Ectodermal cell (in vitro differentiated cells): Measurements from ENCODE around the gene ADTRP.
"Not testable (repeated sequence)": the region's sequence is repeated elsewhere in the genome, so short reads cannot be mapped to it uniquely, and the experiment has no call there.

Experiments
- H3K27ac ChIP-seq: 2 replicates; pipeline ENCODE4 v1.7.0; 2013; ENCODE audit warnings: mild to moderate bottlenecking, low read depth, low read length; ENCODE audit not compliant: insufficient read depth, poor library complexity, severe bottlenecking
- H3K27me3 ChIP-seq: 2 replicates; pipeline ENCODE4 v1.7.0; 2013; ENCODE audit warnings: mild to moderate bottlenecking, low read length; ENCODE audit not compliant: insufficient read depth, control insufficient read depth, poor library complexity, severe bottlenecking
- H3K36me3 ChIP-seq: one replicate; pipeline ENCODE4 v1.7.0; 2013; ENCODE audit warnings: low read length; ENCODE audit not compliant: control insufficient read depth, insufficient read depth
- H3K4me1 ChIP-seq: one replicate; pipeline ENCODE4 v1.7.0; 2013; ENCODE audit warnings: low read length; ENCODE audit not compliant: control insufficient read depth, insufficient read depth
- H3K4me3 ChIP-seq: 2 replicates; pipeline ENCODE4 v1.7.0; 2013; ENCODE audit warnings: low read depth, low read length, control low read depth; ENCODE audit not compliant: insufficient read depth
- H3K9me3 ChIP-seq: 2 replicates; pipeline ENCODE4 v1.7.0; 2013; ENCODE audit warnings: mild to moderate bottlenecking, low read length, moderate library complexity; ENCODE audit not compliant: control insufficient read depth
- WGBS, 2 experiments: methylation state at CpG; one replicate each; pipeline ENCODE4 v1.1.7; 2013; ENCODE audit warnings: missing lambda C conversion rate in 2 of 2; 5-methylcytosine and 5-hydroxymethylcytosine counted together

Gene ADTRP

GRCh38 chr6:11702500-11703130 is 76.0 kb downstream of the ADTRP start:
- Histone ChIP-seq H3K4me3 (no peak overlapping the region), H3K9me3 (no peaks in the 10 kb centered on the region), H3K27ac (no peak overlapping the region), H3K36me3 (no peaks in the 10 kb centered on the region), H3K4me1 (no peaks in the 10 kb centered on the region), H3K27me3 (no peaks in the 10 kb centered on the region)
- 94% methylated on average over 5 of the region's 5 CpGs for WGBS, 2 experiments

DNA sequence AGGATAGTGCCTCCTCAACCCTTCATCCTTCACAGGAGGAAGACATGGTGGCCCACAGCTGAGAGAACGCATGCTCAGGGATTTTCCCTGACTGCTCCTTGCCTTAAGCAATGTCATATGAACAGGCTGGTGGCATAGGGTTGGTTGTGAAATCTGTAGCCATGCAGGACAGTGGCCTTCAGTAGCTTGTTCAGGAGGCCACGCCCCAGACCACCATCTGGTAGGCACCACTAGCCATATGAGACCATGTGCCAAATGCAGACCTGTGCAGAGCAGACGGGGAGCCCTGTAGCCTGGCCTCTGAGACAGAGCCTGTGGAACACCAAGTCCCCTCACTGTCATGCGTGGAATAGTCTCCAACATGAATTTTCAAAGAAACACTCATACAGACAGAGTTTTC is 76.5 kb downstream of the ADTRP start:
- H3K27me3 ChIP-seq, result no peaks in the 10 kb centered on the region
- H3K36me3 ChIP-seq, result no peaks in the 10 kb centered on the region
- no peak overlapping the region for H3K4me3 ChIP-seq
- H3K4me1 ChIP-seq, result no peaks in the 10 kb centered on the region
- WGBS, 2 experiments, result 90 to 94% methylated on average over 4 of the region's 4 CpGs
- H3K27ac ChIP-seq, result no peak overlapping the region
- no peaks in the 10 kb centered on the region for H3K9me3 ChIP-seq

- 89 to 90% methylated on average over 5 to 6 of the region's 6 CpGs for WGBS, 2 experiments
Observed at GRCh38 chr6:11701573-11701972, 77.0 kb downstream of the ADTRP start.

GRCh38 chr6:11700118-11700718 is 78.4 kb downstream of the ADTRP start:
- 90 to 96% methylated on average over 2 of the region's 2 CpGs for WGBS, 2 experiments

More at GRCh38 chr6:11701573-11701972, 77.0 kb downstream of the ADTRP start:
- H3K27me3 ChIP-seq, result no peaks in the 10 kb centered on the region
- no peak overlapping the region for H3K4me3 ChIP-seq
- no peaks in the 10 kb centered on the region for H3K36me3 ChIP-seq
- no peaks in the 10 kb centered on the region for H3K4me1 ChIP-seq
- H3K27ac ChIP-seq, result no peak overlapping the region
- H3K9me3 ChIP-seq, result no peaks in the 10 kb centered on the region

GRCh38 chr6:11699576-11699975 is 79.0 kb downstream of the ADTRP start:
- no peaks in the 10 kb centered on the region for H3K27me3 ChIP-seq
- no peak overlapping the region for H3K27ac ChIP-seq
- 60 to 73% methylated on average over 1 of the region's 1 CpG for WGBS, 2 experiments
- no peaks in the 10 kb centered on the region for H3K4me1 ChIP-seq
- no peaks in the 10 kb centered on the region for H3K36me3 ChIP-seq
- no peak overlapping the region for H3K4me3 ChIP-seq
- H3K9me3 ChIP-seq, result no peaks in the 10 kb centered on the region

More at GRCh38 chr6:11700118-11700718, 78.4 kb downstream of the ADTRP start:
- Histone ChIP-seq H3K27ac (no peak overlapping the region), H3K36me3 (no peaks in the 10 kb centered on the region), H3K4me1 (no peaks in the 10 kb centered on the region), H3K27me3 (no peaks in the 10 kb centered on the region), H3K9me3 (no peaks in the 10 kb centered on the region), H3K4me3 (no peak overlapping the region)

GRCh38 chr6:11692451-11693376 is 85.9 kb downstream of the ADTRP start:
- no peak overlapping the region for H3K27ac ChIP-seq
- no peak overlapping the region for H3K4me3 ChIP-seq
- H3K36me3 ChIP-seq, result no peaks in the 10 kb centered on the region
- H3K9me3 ChIP-seq, result no peaks in the 10 kb centered on the region
- peaks cover 5% of the 10 kb centered on the region for H3K4me1 ChIP-seq
- 91 to 94% methylated on average over 4 of the region's 4 CpGs for WGBS, 2 experiments
- no peaks in the 10 kb centered on the region for H3K27me3 ChIP-seq

- no peak overlapping the region for H3K27ac ChIP-seq
- H3K9me3 ChIP-seq, result no peaks in the 10 kb centered on the region
- no peaks in the 10 kb centered on the region for H3K36me3 ChIP-seq
- H3K4me1 ChIP-seq, result peaks cover 8% of the 10 kb centered on the region
- 86 to 98% methylated on average over 1 to 2 of the region's 3 CpGs for WGBS, 2 experiments
- H3K4me3 ChIP-seq, result no peak overlapping the region
- H3K27me3 ChIP-seq, result no peaks in the 10 kb centered on the region
Observed at GRCh38 chr6:11689847-11690246, 88.8 kb downstream of the ADTRP start.

DNA sequence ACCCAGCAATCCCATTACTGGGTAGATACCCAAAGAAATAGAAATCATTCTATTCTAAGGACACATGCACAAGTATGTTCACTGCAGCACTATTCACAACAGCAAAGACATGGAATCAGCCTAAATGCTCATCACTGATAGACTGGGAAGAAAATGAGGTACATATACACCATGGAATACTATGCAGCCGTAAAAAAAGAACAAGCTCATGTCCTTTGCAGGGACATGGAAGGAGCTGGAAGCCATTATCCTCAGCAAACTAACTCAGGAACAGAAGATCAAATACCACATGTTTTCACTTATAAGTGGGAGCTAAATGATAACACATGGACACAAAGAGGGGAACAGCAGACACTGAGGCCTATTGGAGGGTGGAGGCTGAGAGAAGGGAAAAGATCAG is 89.2 kb downstream of the ADTRP start:
- not testable (repeated sequence) for H3K27ac ChIP-seq, H3K36me3 ChIP-seq, H3K4me1 ChIP-seq, H3K4me3 ChIP-seq, H3K9me3 ChIP-seq, H3K27me3 ChIP-seq
- whole genome bisulfite sequencing, 2 experiments, result 84 to 95% methylated on average over 1 of the region's 1 CpG

GRCh38 chr6:11688425-11688709 is 90.2 kb downstream of the ADTRP start:
- no peaks in the 10 kb centered on the region for H3K9me3 ChIP-seq
- WGBS, 2 experiments, result 91 to 100% methylated on average over 1 of the region's 1 CpG
- H3K27me3 ChIP-seq, result no peaks in the 10 kb centered on the region
- H3K27ac ChIP-seq, result no peak overlapping the region
- H3K4me1 ChIP-seq, result peaks cover 8% of the 10 kb centered on the region
- H3K4me3 ChIP-seq, result no peak overlapping the region
- H3K36me3 ChIP-seq, result no peaks in the 10 kb centered on the region

- H3K36me3 ChIP-seq, result no peaks in the 10 kb centered on the region
- no peak overlapping the region for H3K4me3 ChIP-seq
- WGBS, 2 experiments, result 90 to 95% methylated on average over 3 of the region's 3 CpGs
- no peaks in the 10 kb centered on the region for H3K27me3 ChIP-seq
- no peak overlapping the region for H3K27ac ChIP-seq
- no peaks in the 10 kb centered on the region for H3K9me3 ChIP-seq
- peaks cover 8% of the 10 kb centered on the region for H3K4me1 ChIP-seq
Observed at GRCh38 chr6:11685481-11686093, 93.0 kb downstream of the ADTRP start.
